Measurements from ENCODE around the gene SEL1L3.

Gene SEL1L3

DNA sequence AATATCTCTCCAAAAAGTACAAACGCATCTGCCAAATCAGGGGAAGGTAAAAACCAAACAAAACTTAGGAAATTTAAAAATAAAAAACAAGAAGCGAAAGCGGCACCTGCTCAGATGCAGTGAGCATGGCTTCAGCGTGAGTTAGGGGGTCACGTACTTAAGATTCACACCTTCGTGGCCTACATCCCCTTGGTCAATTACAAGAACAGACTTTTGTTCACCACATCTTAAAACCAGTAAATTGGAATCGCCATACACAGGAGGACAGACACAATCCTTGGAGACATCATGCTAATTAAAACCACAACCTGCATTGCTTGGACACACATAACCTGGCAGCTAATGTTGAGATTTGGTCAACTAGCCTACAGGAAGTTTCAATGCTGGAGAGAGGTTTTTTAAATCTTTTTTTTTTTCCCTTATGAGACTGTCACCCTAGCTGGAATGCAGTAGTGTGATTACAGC, 12.5 kb upstream of the SEL1L3 start:
- no peaks in the 10 kb centered on the region for H3K79me2 ChIP-seq (ENCODE audit: insufficient read depth, low read length)
- H3K9ac ChIP-seq (ENCODE audit: low read length): peak overlapping the region; percentile 94
- H3K4me2 ChIP-seq (ENCODE audit: low read depth, low read length, poor library complexity, severe bottlenecking): peak overlapping the region; percentile 90
- TF ChIP-seq EZH2phosphoT487 (conservative IDR thresholded peaks at IDR 0.05; ENCODE audit: low read length): no peak
- TF ChIP-seq, protein P1, sequence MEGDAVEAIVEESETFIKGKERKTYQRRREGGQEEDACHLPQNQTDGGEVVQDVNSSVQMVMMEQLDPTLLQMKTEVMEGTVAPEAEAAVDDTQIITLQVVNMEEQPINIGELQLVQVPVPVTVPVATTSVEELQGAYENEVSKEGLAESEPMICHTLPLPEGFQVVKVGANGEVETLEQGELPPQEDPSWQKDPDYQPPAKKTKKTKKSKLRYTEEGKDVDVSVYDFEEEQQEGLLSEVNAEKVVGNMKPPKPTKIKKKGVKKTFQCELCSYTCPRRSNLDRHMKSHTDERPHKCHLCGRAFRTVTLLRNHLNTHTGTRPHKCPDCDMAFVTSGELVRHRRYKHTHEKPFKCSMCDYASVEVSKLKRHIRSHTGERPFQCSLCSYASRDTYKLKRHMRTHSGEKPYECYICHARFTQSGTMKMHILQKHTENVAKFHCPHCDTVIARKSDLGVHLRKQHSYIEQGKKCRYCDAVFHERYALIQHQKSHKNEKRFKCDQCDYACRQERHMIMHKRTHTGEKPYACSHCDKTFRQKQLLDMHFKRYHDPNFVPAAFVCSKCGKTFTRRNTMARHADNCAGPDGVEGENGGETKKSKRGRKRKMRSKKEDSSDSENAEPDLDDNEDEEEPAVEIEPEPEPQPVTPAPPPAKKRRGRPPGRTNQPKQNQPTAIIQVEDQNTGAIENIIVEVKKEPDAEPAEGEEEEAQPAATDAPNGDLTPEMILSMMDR (IDR thresholded peaks at IDR 0.05; ENCODE audit: insufficient read depth, low read length, poor library complexity, severe bottlenecking): no peak
- H3K9me3 ChIP-seq (ENCODE audit: insufficient read depth, low read length): no peaks in the 10 kb centered on the region
- no peaks in the 10 kb centered on the region for H4K20me1 ChIP-seq (ENCODE audit: low read depth, low read length)
- H3K4me3 ChIP-seq (ENCODE audit: insufficient read depth, low read length, poor library complexity, severe bottlenecking): peak overlapping the region; percentile 5
- H3K27me3 ChIP-seq (ENCODE audit: low read length): no peaks in the 10 kb centered on the region
- H3K27ac ChIP-seq (ENCODE audit: low read depth, low read length): peak overlapping the region; percentile 100
- no peaks in the 10 kb centered on the region for H3K9me2 ChIP-seq (replicated peaks; ENCODE audit: insufficient read depth, low read length)
- H2AFZ ChIP-seq (ENCODE audit: low read depth, low read length, severe bottlenecking): no peak overlapping the region
- H3F3A ChIP-seq (ENCODE audit: insufficient read depth): peaks cover 95% of the 10 kb centered on the region
- H3K36me3 ChIP-seq (ENCODE audit: low read length): no peaks in the 10 kb centered on the region

DNA sequence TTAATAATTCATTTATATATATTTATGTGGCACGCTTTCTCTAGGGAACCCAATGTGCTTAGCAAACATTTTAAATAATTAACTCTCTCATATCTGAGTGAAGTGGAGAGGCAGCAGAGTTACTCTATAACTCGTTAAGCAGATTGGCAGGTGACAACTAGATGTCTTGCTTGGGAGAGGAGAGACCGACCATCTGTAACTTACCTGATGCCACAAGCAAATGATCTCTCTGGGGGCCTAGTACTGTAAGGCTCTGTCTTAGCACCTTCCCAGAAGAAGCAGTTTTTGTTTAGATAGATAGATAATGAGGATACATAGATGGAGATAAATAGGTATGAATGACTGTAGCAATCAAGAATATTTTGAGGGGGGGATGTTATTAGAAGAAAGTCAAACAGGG, 11.9 kb upstream of the SEL1L3 start:
- Histone ChIP-seq H3K9me3 (ENCODE audit: insufficient read depth, low read length) (no peaks in the 10 kb centered on the region), H3K79me2 (ENCODE audit: insufficient read depth, low read length) (peaks cover 3% of the 10 kb centered on the region), H2AFZ (ENCODE audit: low read depth, low read length, severe bottlenecking) (no peak overlapping the region), H3K9me2 (replicated peaks; ENCODE audit: insufficient read depth, low read length) (no peaks in the 10 kb centered on the region), H4K20me1 (ENCODE audit: low read depth, low read length) (no peaks in the 10 kb centered on the region), H3K36me3 (ENCODE audit: low read length) (no peaks in the 10 kb centered on the region), H3F3A (ENCODE audit: insufficient read depth) (peaks cover 95% of the 10 kb centered on the region), H3K4me2 (ENCODE audit: low read depth, low read length, poor library complexity, severe bottlenecking) (peak overlapping the region; percentile 90), H3K9ac (ENCODE audit: low read length) (peak overlapping the region; percentile 94), H3K4me3 (ENCODE audit: insufficient read depth, low read length, poor library complexity, severe bottlenecking) (peak overlapping the region; percentile 25), H3K27ac (ENCODE audit: low read depth, low read length) (peak overlapping the region; percentile 100), H3K27me3 (ENCODE audit: low read length) (no peaks in the 10 kb centered on the region)
- TF ChIP-seq, protein P1 (IDR thresholded peaks at IDR 0.05; ENCODE audit: insufficient read depth, low read length, poor library complexity, severe bottlenecking): no peak
- no peak for TF ChIP-seq EZH2phosphoT487 (conservative IDR thresholded peaks at IDR 0.05; ENCODE audit: low read length)

DNA sequence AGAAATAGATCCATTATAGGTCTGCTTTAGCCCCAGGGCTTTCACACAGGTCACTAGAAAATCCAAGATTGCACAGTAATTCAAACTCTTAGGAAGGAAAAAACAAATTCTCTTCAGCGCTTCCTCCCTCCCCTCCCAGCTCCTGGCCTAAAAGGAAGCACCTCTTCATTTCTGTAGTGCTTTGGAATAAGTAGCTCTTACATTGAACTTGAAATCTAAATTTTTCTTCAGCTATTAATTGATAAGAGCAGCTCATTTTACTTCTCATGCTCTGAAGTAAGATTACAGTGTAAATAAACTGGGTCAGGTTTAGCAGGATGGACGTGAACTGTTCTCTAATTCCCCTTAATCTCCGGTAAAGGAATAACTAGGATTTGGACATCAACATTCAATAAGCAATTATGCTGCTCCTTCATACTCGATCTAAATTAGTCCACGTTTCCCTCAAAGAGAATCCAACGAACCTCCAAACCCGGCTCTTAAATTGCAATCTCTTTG, 10.9 kb upstream of the SEL1L3 start:
- Histone ChIP-seq H3K79me2 (ENCODE audit: insufficient read depth, low read length) (peaks cover 13% of the 10 kb centered on the region), H3K9me3 (ENCODE audit: insufficient read depth, low read length) (no peaks in the 10 kb centered on the region), H3K9me2 (replicated peaks; ENCODE audit: insufficient read depth, low read length) (no peaks in the 10 kb centered on the region), H3K4me2 (ENCODE audit: low read depth, low read length, poor library complexity, severe bottlenecking) (peak overlapping the region; percentile 90), H3K9ac (ENCODE audit: low read length) (peak overlapping the region; percentile 94), H3K27me3 (ENCODE audit: low read length) (no peaks in the 10 kb centered on the region), H4K20me1 (ENCODE audit: low read depth, low read length) (no peaks in the 10 kb centered on the region), H3K27ac (ENCODE audit: low read depth, low read length) (peak overlapping the region; percentile 100), H3K36me3 (ENCODE audit: low read length) (no peaks in the 10 kb centered on the region; the same call in 1 of the 2 replicates), H3K4me3 (ENCODE audit: insufficient read depth, low read length, poor library complexity, severe bottlenecking) (peak overlapping the region; percentile 2), H3F3A (ENCODE audit: insufficient read depth) (peaks cover 95% of the 10 kb centered on the region), H2AFZ (ENCODE audit: low read depth, low read length, severe bottlenecking) (no peak overlapping the region)
- TF ChIP-seq, protein P1 (IDR thresholded peaks at IDR 0.05; ENCODE audit: insufficient read depth, low read length, poor library complexity, severe bottlenecking): no peak
- no peak for TF ChIP-seq EZH2phosphoT487 (conservative IDR thresholded peaks at IDR 0.05; ENCODE audit: low read length)

All from SU-DHL-6 (cell line).